H1 (cell line): ENCODE results near the gene UBC. TPM values are rescaled to one million over a fixed set of nuclear protein-coding genes. Genes with fewer than 3 reads are reported as not detected.

ENCODE experiments used
- CTCF ChIA-PET: fragments of 300-600 bp; sonication (Branson Sonifier 250); formaldehyde crosslinking; loops from one replicate; lab custom pipeline; 2021; ENCODE audit not compliant: partially characterized antibody; lab: Charles Lee
- POLR2A ChIA-PET: fragments of 300-600 bp; sonication (Branson Sonifier 250); formaldehyde crosslinking; loops from one replicate; lab custom pipeline; 2021; ENCODE audit warnings: inconsistent platforms; ENCODE audit not compliant: partially characterized antibody; lab: Charles Lee
- DNase-seq, 2 experiments: peaks; one replicate each; pipeline versions ENCODE4 v3.0.0 to v3.0.0-alpha.2; 2010 to 2022; ENCODE audit warnings: low spot score in 2 of 2, low read depth in 1 of 2, mixed read lengths in 1 of 2
- FAIRE-seq: peaks from 2 replicates; lab custom pipeline; 2011; peaks lifted over from hg19 to GRCh38; lab: Jason Lieb, UNC
- H2AFZ ChIP-seq: 2 replicates; pipeline ENCODE4 v1.8.1; 2012; ENCODE audit warnings: low read length, inconsistent platforms
- H2AK5ac ChIP-seq: 2 replicates; pipeline ENCODE4 v1.6.1; 2013; ENCODE audit warnings: low read depth, low read length
- H2BK120ac ChIP-seq: replicated peaks from 2 replicates; pipeline ENCODE3; 2013; ENCODE audit warnings: low read depth, low read length, inconsistent platforms
- H2BK12ac ChIP-seq: 2 replicates; pipeline ENCODE4 v1.6.1; 2013; ENCODE audit warnings: low read depth, low read length
- H2BK15ac ChIP-seq: 2 replicates; pipeline ENCODE4 v1.6.1; 2013; ENCODE audit warnings: low read length
- H2BK20ac ChIP-seq: 2 replicates; pipeline ENCODE4 v1.6.1; 2013; ENCODE audit warnings: low read length
- H2BK5ac ChIP-seq: 2 replicates; pipeline ENCODE4 v1.6.1; 2013; ENCODE audit warnings: low read depth, low read length
- H3K14ac ChIP-seq: 2 replicates; pipeline ENCODE4 v1.6.1; 2013; ENCODE audit warnings: inconsistent platforms; ENCODE audit not compliant: insufficient read length
- H3K18ac ChIP-seq: 2 replicates; pipeline ENCODE4 v1.6.1; 2013; ENCODE audit warnings: low read length; ENCODE audit errors: extremely low read depth
- H3K23ac ChIP-seq: 2 replicates; pipeline ENCODE4 v1.6.1; 2013; ENCODE audit warnings: inconsistent platforms; ENCODE audit not compliant: insufficient read length
- H3K23me2 ChIP-seq: 2 replicates; pipeline ENCODE4 v1.6.1; 2013; ENCODE audit warnings: low read depth, low read length
- H3K27ac ChIP-seq: 2 replicates; pipeline ENCODE4 v1.6.1; 2011; ENCODE audit warnings: low read depth, low read length, inconsistent platforms
- H3K27me3 ChIP-seq, 4 experiments: replicated peaks in 1 of 4; 1 replicate in 1 of 4; 2 replicates in 3 of 4; pipeline versions ENCODE4 v1.6.1 to v1.8.1; 2011 to 2013; ENCODE audit warnings: low read length in 3 of 4, mild to moderate bottlenecking in 3 of 4, inconsistent platforms in 2 of 4, mixed read lengths in 2 of 4, moderate library complexity in 1 of 4; ENCODE audit not compliant: control insufficient read depth in 3 of 4, insufficient read depth in 3 of 4; ENCODE audit errors: extremely low read depth in 1 of 4
- H3K36me3 ChIP-seq, 4 experiments: 2 replicates each; pipeline versions ENCODE4 v1.6.1 to v1.8.1; 2011 to 2013; ENCODE audit warnings: mild to moderate bottlenecking in 4 of 4, low read length in 3 of 4, moderate library complexity in 2 of 4, control low read depth in 1 of 4, inconsistent platforms in 1 of 4; ENCODE audit not compliant: insufficient read depth in 4 of 4, control insufficient read depth in 2 of 4
- H3K4ac ChIP-seq: replicated peaks from 2 replicates; pipeline ENCODE3; 2013; ENCODE audit warnings: low read length, low read depth, mixed read lengths, inconsistent platforms; ENCODE audit not compliant: insufficient read length
- H3K4me1 ChIP-seq, 4 experiments: replicated peaks in 1 of 4; 1 replicate in 1 of 4; 2 replicates in 3 of 4; pipeline versions ENCODE4 v1.6.1 to v1.8.1; 2011 to 2013; ENCODE audit warnings: low read length in 3 of 4, inconsistent platforms in 2 of 4, mixed read lengths in 1 of 4; ENCODE audit not compliant: insufficient read depth in 4 of 4, control insufficient read depth in 3 of 4
- H3K4me2 ChIP-seq, 2 experiments: 2 replicates each; pipeline versions ENCODE4 v1.6.1 to v1.8.1; 2011 to 2013; ENCODE audit warnings: low read depth in 2 of 2, low read length in 2 of 2, control low read depth in 1 of 2, inconsistent platforms in 1 of 2, mild to moderate bottlenecking in 1 of 2; ENCODE audit not compliant: insufficient read depth in 1 of 2
- H3K4me3 ChIP-seq, 4 experiments: fragments of 200-600, 300-600 bp in 1 of 4; sonication (generic), shearing (Covaris generic), sonication (Bioruptor Twin) in 1 of 4; 2 replicates each; pipeline versions ENCODE4 v1.5.1 to v1.8.1; 2011 to 2016; ENCODE audit warnings: low read length in 4 of 4, low read depth in 3 of 4, control low read depth in 2 of 4, inconsistent platforms in 2 of 4, mild to moderate bottlenecking in 2 of 4, mixed read lengths in 1 of 4, moderate library complexity in 1 of 4; ENCODE audit not compliant: insufficient read depth in 2 of 4; ENCODE audit errors: extremely low read depth in 1 of 4
- H3K56ac ChIP-seq: replicated peaks from 2 replicates; pipeline ENCODE3; 2013; ENCODE audit warnings: low read depth, mild to moderate bottlenecking, mixed read lengths, low read length, inconsistent platforms; ENCODE audit not compliant: insufficient read length
- H3K79me1 ChIP-seq: 2 replicates; pipeline ENCODE4 v1.6.1; 2013; ENCODE audit warnings: low read depth, low read length, control low read depth
- H3K79me2 ChIP-seq, 2 experiments: 2 replicates each; pipeline versions ENCODE4 v1.6.1 to v1.8.1; 2012 to 2013; ENCODE audit warnings: low read length in 2 of 2, mild to moderate bottlenecking in 2 of 2, inconsistent platforms in 1 of 2; ENCODE audit not compliant: insufficient read depth in 2 of 2, control insufficient read depth in 1 of 2
- H3K9ac ChIP-seq, 4 experiments: replicated peaks in 1 of 4; 1 replicate in 1 of 4; 2 replicates in 3 of 4; pipeline versions ENCODE4 v1.6.1 to v1.8.1; 2011 to 2013; ENCODE audit warnings: low read depth in 3 of 4, low read length in 3 of 4, control low read depth in 2 of 4, mild to moderate bottlenecking in 2 of 4, moderate library complexity in 2 of 4, inconsistent platforms in 1 of 4; ENCODE audit errors: extremely low read depth in 1 of 4
- H3K9me3 ChIP-seq, 2 experiments: 2 replicates each; pipeline versions ENCODE4 v1.6.1 to v1.8.1; 2012 to 2013; ENCODE audit warnings: mild to moderate bottlenecking in 2 of 2, moderate library complexity in 2 of 2, control low read depth in 1 of 2, inconsistent platforms in 1 of 2, low read depth in 1 of 2, low read length in 1 of 2, mixed read lengths in 1 of 2; ENCODE audit not compliant: insufficient read depth in 2 of 2
- H4K20me1 ChIP-seq, 2 experiments: replicated peaks in 1 of 2; 2 replicates each; pipeline versions ENCODE3 to v1.8.1; 2011 to 2013; ENCODE audit warnings: inconsistent platforms in 2 of 2, low read length in 2 of 2, mild to moderate bottlenecking in 1 of 2; ENCODE audit not compliant: insufficient read depth in 2 of 2, control insufficient read depth in 1 of 2
- H4K5ac ChIP-seq: 2 replicates; pipeline ENCODE4 v1.6.1; 2013; ENCODE audit warnings: low read length, low read depth, mixed read lengths, inconsistent platforms; ENCODE audit not compliant: insufficient read length
- H4K8ac ChIP-seq: 2 replicates; pipeline ENCODE4 v1.8.0; 2013; ENCODE audit warnings: mild to moderate bottlenecking, moderate library complexity, low read length, inconsistent platforms; ENCODE audit not compliant: insufficient read depth; ENCODE audit errors: extremely low read depth
- H4K91ac ChIP-seq: replicated peaks from 2 replicates; pipeline ENCODE3; 2013; ENCODE audit warnings: low read length, mixed read lengths, inconsistent platforms; ENCODE audit not compliant: insufficient read length
- CHD2 ChIP-seq: IDR thresholded peaks from 2 replicates; pipeline ENCODE4 v1.6.1; 2012; ENCODE audit warnings: low read length, improper control_type of control experiment
- CTBP2 ChIP-seq: IDR thresholded peaks from 2 replicates; pipeline ENCODE4 v1.7.0; 2011; ENCODE audit warnings: borderline replicate concordance, mild to moderate bottlenecking, moderate library complexity, mixed read lengths, low read length; ENCODE audit not compliant: insufficient read depth, insufficient read length
- EGR1 ChIP-seq: IDR thresholded peaks from 2 replicates; pipeline ENCODE4 v1.6.1; 2011; ENCODE audit warnings: low read depth, low read length, borderline replicate concordance
- EP300 ChIP-seq, 2 experiments: IDR thresholded peaks; 1 replicate in 1 of 2; 2 replicates in 1 of 2; pipeline ENCODE4 v1.6.1; 2011 to 2012; ENCODE audit warnings: low read depth in 2 of 2, low read length in 2 of 2, mild to moderate bottlenecking in 2 of 2, borderline replicate concordance in 1 of 2, inconsistent platforms in 1 of 2, moderate library complexity in 1 of 2
- JUN ChIP-seq: IDR thresholded peaks from 2 replicates; pipeline ENCODE4 v1.6.1; 2011; ENCODE audit warnings: low read depth, mild to moderate bottlenecking, improper control_type of control experiment, low read length
- MAX ChIP-seq: IDR thresholded peaks from 2 replicates; pipeline ENCODE4 v1.6.1; 2012; ENCODE audit warnings: inconsistent platforms
- POU5F1 ChIP-seq: IDR thresholded peaks from 2 replicates; pipeline ENCODE4 v1.6.1; 2011; ENCODE audit warnings: low read depth, mild to moderate bottlenecking, low read length, moderate library complexity
- RXRA ChIP-seq: IDR thresholded peaks from 2 replicates; pipeline ENCODE4 v1.6.1; 2011; ENCODE audit warnings: low read depth, mild to moderate bottlenecking, low read length, moderate library complexity; ENCODE audit not compliant: insufficient read depth
- SUZ12 ChIP-seq: fragments of 200-600 bp; sonication (generic); IDR thresholded peaks from 2 replicates; pipeline ENCODE4 v1.6.1; 2012; ENCODE audit warnings: mild to moderate bottlenecking, inconsistent platforms, low read length, moderate library complexity, mixed read lengths
- YY1 ChIP-seq: IDR thresholded peaks from 2 replicates; pipeline ENCODE4 v1.6.1; 2011; ENCODE audit warnings: low read depth, mild to moderate bottlenecking, low read length
- whole genome bisulfite sequencing, 2 experiments: shearing (Covaris generic) in 1 of 2; methylation state at CpG; one replicate each; pipeline versions ENCODE4 v1.1.6 to v1.1.7; 2013 to 2015; ENCODE audit warnings: low lambda C conversion rate in 2 of 2, mixed read lengths in 2 of 2, inconsistent platforms in 1 of 2, low coverage in 1 of 2, missing lambda C conversion rate in 1 of 2; ENCODE audit not compliant: insufficient replicate concordance in 2 of 2, insufficient coverage in 1 of 2, insufficient read length in 1 of 2; ENCODE audit errors: extremely low coverage in 1 of 2, missing lambda C conversion rate in 1 of 2; 5-methylcytosine and 5-hydroxymethylcytosine counted together
- polyA plus RNA-seq, 7 experiments: library from polyadenylated mRNA; depleted of rRNA in 3 of 7; stranded (reverse) in 5 of 7; unstranded in 2 of 7; fragments of >200 nt in 5 of 7; fragments of 200-250 nt in 2 of 7; gene quantifications; 1 replicate in 5 of 7; 2 replicates in 1 of 7; 4 replicates in 1 of 7; pipeline versions ENCODE4 v1.2.1 to v1.2.3, GENCODE V29; 2011 to 2013; ENCODE audit warnings: missing spikeins in 2 of 7, mixed read lengths in 2 of 7
- total RNA-seq: library from RNA; stranded (reverse); fragmentation: NEBNext Ultra II Directional; extraction: Animal tissue kit (Norgen Biotek cat#: 25700); gene quantifications from 2 replicates; pipeline ENCODE4 v1.2.1, GENCODE V29; 2021

Gene UBC
- total and polyA plus RNA-seq, 2 of the 8 experiments (the other 6 are each of a cell fraction or from before 2014, with no cell fraction given), result 559 to 749 TPM

- H4K20me1 ChIP-seq, result peaks cover 0 to 8% of the 10 kb centered on the region in 2 experiments
- POLR2A ChIA-PET, result interaction anchor here (0.7 to 2.8 kb wide), 8 partner anchors 9 to 190 kb away, joined by 3 to 12 read pairs (median 3); partner anchors contain the start of gene UBC
- H3K23ac ChIP-seq, result no peak overlapping the region
- CTCF ChIA-PET, result interaction anchor here (1.0 kb wide), 1 partner anchor 16 kb away, joined by 3 read pairs; no protein-coding TSS in a partner anchor
- FAIRE-seq (no peak), DNase-seq (no peak)
- no peak overlapping the region; the same call in 1 of the 2 replicates for H2BK5ac ChIP-seq
- no peak overlapping the region for H3K4me2 ChIP-seq
- H3K4me3 ChIP-seq, result no peak overlapping the region
- no peak overlapping the region for H2BK15ac ChIP-seq
- no peaks in the 10 kb centered on the region for H3K79me2 ChIP-seq
- H3K14ac ChIP-seq, result no peak overlapping the region
- no peak overlapping the region for H2AK5ac ChIP-seq
- 94% methylated on average over 9 of the region's 16 CpGs; no CpG with 5 or more reads in 1 of the 2 experiments for WGBS, 2 experiments
- H3K27ac ChIP-seq, result no peak overlapping the region
- H3K27me3 ChIP-seq, result no peaks in the 10 kb centered on the region
- H3K56ac ChIP-seq, result no peak overlapping the region
- no peaks in the 10 kb centered on the region; a peak in 1 of 4 replicates for H3K9me3 ChIP-seq
- H2BK20ac ChIP-seq, result no peak overlapping the region
- no peaks in the 10 kb centered on the region for H3K23me2 ChIP-seq
- no peak overlapping the region for H4K91ac ChIP-seq
- H2AFZ ChIP-seq, result no peak overlapping the region
- no peak overlapping the region for H3K9ac ChIP-seq
- no peak overlapping the region for H4K8ac ChIP-seq
- no peaks in the 10 kb centered on the region for H3K79me1 ChIP-seq
- no peaks in the 10 kb centered on the region for H3K4me1 ChIP-seq
- H3K4ac ChIP-seq, result no peak overlapping the region
- H2BK120ac ChIP-seq, result no peak overlapping the region
- no peak overlapping the region for H4K5ac ChIP-seq
- no peak overlapping the region for H3K18ac ChIP-seq
- no peak overlapping the region for H2BK12ac ChIP-seq
- peaks cover 15 to 58% (median 50%) of the 10 kb centered on the region in 4 experiments for H3K36me3 ChIP-seq
- TF ChIP-seq MAX (no peak), RXRA (no peak), SUZ12 (no peak), YY1 (no peak), EGR1 (no peak), EP300 (IDR thresholded peaks at IDR 0.05; ENCODE audit: borderline replicate concordance in 1 of 2, low read depth in 2 of 2, low read length in 2 of 2) (no peak), CTBP2 (no peak), POU5F1 (no peak), JUN (no peak), CHD2 (no peak)
These were observed 42.1 kb upstream of the UBC start for GRCh38 chr12:124956571-124956970.
